GM12875 (cell line): ENCODE measurements around the gene C5orf24.
A peak's percentile ranks its signal among the peaks of the same experiment; 100 is the strongest.

ENCODE experiments used
- H3K4me3 ChIP-seq: one replicate; pipeline ENCODE4 v1.5.1; 2011; ENCODE audit warnings: low read depth, low read length, control low read depth
- TF ChIP-seq, protein P1 (sequence below): IDR thresholded peaks from 2 replicates; pipeline ENCODE4 v1.5.1; 2011; ENCODE audit warnings: low read depth, mild to moderate bottlenecking, control low read depth, inconsistent platforms, low read length, moderate library complexity, borderline replicate concordance; ENCODE audit not compliant: insufficient read depth

Gene C5orf24

GRCh38 chr5:134857401-134857800, 11.6 kb downstream of the C5orf24 start:
- TF ChIP-seq, protein P1, sequence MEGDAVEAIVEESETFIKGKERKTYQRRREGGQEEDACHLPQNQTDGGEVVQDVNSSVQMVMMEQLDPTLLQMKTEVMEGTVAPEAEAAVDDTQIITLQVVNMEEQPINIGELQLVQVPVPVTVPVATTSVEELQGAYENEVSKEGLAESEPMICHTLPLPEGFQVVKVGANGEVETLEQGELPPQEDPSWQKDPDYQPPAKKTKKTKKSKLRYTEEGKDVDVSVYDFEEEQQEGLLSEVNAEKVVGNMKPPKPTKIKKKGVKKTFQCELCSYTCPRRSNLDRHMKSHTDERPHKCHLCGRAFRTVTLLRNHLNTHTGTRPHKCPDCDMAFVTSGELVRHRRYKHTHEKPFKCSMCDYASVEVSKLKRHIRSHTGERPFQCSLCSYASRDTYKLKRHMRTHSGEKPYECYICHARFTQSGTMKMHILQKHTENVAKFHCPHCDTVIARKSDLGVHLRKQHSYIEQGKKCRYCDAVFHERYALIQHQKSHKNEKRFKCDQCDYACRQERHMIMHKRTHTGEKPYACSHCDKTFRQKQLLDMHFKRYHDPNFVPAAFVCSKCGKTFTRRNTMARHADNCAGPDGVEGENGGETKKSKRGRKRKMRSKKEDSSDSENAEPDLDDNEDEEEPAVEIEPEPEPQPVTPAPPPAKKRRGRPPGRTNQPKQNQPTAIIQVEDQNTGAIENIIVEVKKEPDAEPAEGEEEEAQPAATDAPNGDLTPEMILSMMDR, result no peak
- H3K4me3 ChIP-seq, result no peak overlapping the region

DNA sequence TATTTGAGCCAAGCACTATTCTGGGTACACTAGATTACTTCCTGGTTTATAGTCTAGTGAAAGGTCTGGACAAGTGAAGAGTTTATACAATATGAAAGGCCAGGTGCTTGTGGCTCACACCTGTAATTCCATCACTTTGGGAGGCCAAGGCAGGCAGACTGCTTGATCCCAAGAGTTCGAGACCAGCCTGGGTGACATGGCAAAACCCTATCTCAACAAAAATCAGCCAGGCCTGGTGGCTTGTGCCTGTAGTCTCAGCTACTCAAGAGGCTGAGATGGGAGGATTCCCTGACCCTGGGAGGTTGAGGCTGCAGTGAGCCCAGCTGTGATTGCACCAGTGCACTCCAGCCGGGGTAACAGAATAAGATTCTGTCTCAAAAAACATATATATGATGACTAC, 18.9 kb downstream of the C5orf24 start:
- TF ChIP-seq, protein P1, result no peak

DNA sequence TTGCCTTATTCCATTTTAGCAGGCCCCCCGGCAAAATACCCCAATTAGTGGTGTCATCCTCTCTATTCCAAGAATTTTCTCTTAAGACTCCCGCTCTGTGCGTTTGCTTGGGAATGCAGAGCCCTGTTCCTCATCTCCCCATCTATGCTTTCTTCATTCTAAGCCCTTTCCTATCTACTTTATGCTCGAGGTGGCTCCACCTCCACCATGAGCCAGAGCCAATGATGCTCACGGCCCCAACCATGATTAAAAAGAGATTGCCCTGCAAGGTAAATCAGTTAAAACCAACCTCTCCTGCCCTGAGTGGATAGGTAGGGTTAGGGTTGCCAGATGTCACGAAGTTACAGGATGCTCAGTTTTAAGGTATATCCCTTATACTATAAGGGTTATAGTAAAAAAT, 27.7 kb downstream of the C5orf24 start:
- TF ChIP-seq, protein P1, result no peak
- H3K4me3 ChIP-seq, result no peak overlapping the region

More for the DNA sequence above, 18.9 kb downstream of the C5orf24 start:
- H3K4me3 ChIP-seq, result no peak overlapping the region

DNA sequence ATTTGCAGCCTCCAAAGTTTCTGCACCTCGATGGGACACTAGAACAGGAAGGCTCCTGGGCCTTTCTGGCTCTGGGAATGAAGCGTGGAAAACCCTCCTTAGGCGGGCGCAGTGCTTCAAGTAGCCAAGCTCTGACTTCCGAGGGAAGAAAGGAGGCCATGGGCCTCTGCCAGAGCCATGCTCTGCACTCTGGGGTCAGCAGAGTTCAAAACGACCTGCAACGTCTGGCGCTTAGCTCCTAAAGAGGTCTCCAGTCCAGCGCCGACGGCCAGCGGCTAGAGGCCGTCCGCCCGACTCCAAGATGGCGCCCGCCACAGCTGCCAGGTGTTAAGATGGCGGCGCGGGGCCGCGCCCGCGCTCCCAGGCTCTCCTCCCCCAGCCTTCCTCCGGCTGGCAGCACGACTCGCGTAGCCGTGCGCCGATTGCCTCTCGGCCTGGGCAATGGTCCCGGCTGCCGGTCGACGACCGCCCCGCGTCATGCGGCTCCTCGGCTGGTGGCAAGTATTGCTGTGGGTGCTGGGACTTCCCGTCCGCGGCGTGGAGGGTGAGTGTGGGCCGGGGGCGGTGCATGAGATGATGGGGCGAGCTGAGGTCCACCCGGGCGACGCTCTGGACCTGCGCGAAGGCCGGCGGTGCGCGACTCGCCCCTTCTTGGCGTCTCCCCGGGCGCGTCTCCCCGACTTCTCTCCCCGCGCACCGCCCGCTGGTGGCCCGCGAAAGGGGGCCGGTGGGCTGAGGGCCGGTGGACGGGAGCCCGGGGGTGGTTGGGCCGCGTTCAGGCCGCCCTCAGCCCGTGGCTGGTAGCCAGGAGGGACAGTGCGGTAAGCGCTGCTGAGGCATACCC, 28.4 kb downstream of the C5orf24 start, which contains the start of gene TXNDC15:
TXNDC15 (plus strand) TSS at position 385 of the 844 bp plus-strand sequence; CDS start at position 442, 57 bp downstream.
- H3K4me3 ChIP-seq, result peak within 1 kb of the TSS; percentile 99
- TF ChIP-seq, protein P1, result no peak

- TF ChIP-seq, protein P1, result no peak
- H3K4me3 ChIP-seq, result peak overlapping the region; percentile 99
Measured at GRCh38 chr5:134874831-134875655, 29.3 kb downstream of the C5orf24 start.

GRCh38 chr5:134877159-134877558, 31.4 kb downstream of the C5orf24 start:
- no peak overlapping the region for H3K4me3 ChIP-seq
- TF ChIP-seq, protein P1, result no peak
